ENCODE data around the gene PARD3. TPM values are rescaled to one million over a fixed set of nuclear protein-coding genes. Genes with fewer than 3 reads are reported as not detected.

PARD3 gene
- total RNA-seq, 1 donor from 2014 or later = 34.1 TPM

GRCh38 chr10:34151481-34151880 is 663.6 kb downstream of the PARD3 start:
- intact Hi-C loops (cut with DNase I) = no loop called here
- TF ChIP-seq CTCF (IDR thresholded peaks at IDR 0.05) = no peak
- ATAC-seq = no peak
- no peak for DNase-seq
- Histone ChIP-seq H3K4me1 (no peaks in the 10 kb centered on the region), H3K36me3 (no peaks in the 10 kb centered on the region), H3K4me3 (no peak overlapping the region), H3K27me3 (ENCODE audit: low read depth) (no peaks in the 10 kb centered on the region), H3K9me3 (no peaks in the 10 kb centered on the region), H3K27ac (no peak overlapping the region)

- no peak for ATAC-seq
- Histone ChIP-seq H3K9me3 (no peaks in the 10 kb centered on the region), H3K27ac (no peak overlapping the region), H3K27me3 (ENCODE audit: low read depth) (no peaks in the 10 kb centered on the region), H3K4me1 (no peaks in the 10 kb centered on the region), H3K36me3 (no peaks in the 10 kb centered on the region), H3K4me3 (no peak overlapping the region)
- DNase-seq = no peak
- intact Hi-C loops (cut with DNase I) = no loop called here
- no peak for TF ChIP-seq CTCF (IDR thresholded peaks at IDR 0.05)
These were observed 665.0 kb downstream of the PARD3 start for GRCh38 chr10:34150103-34150502.

- TF ChIP-seq CTCF (IDR thresholded peaks at IDR 0.05) = no peak
- intact Hi-C loops (cut with DNase I) = no loop called here
- DNase-seq = no peak
- H3K27ac ChIP-seq = no peak overlapping the region
- no peaks in the 10 kb centered on the region for H3K4me1 ChIP-seq
- no peak overlapping the region for H3K4me3 ChIP-seq
- no peaks in the 10 kb centered on the region for H3K36me3 ChIP-seq
- ATAC-seq = no peak
- no peaks in the 10 kb centered on the region for H3K9me3 ChIP-seq
- no peaks in the 10 kb centered on the region for H3K27me3 ChIP-seq (ENCODE audit: low read depth)
These were observed 666.8 kb downstream of the PARD3 start for GRCh38 chr10:34148305-34148657.

GRCh38 chr10:34147641-34148304 is 667.3 kb downstream of the PARD3 start:
- ATAC-seq (no peak), DNase-seq (no peak)
- no peaks in the 10 kb centered on the region for H3K36me3 ChIP-seq
- H3K4me1 ChIP-seq = no peaks in the 10 kb centered on the region
- no peaks in the 10 kb centered on the region for H3K27me3 ChIP-seq (ENCODE audit: low read depth)
- intact Hi-C loops (cut with DNase I) = no loop called here
- H3K27ac ChIP-seq = no peak overlapping the region
- TF ChIP-seq CTCF (IDR thresholded peaks at IDR 0.05) = no peak
- H3K9me3 ChIP-seq = no peaks in the 10 kb centered on the region
- no peak overlapping the region for H3K4me3 ChIP-seq

GRCh38 chr10:34145715-34146114 is 669.4 kb downstream of the PARD3 start:
- Histone ChIP-seq H3K36me3 (no peaks in the 10 kb centered on the region), H3K27me3 (ENCODE audit: low read depth) (no peaks in the 10 kb centered on the region), H3K4me1 (no peaks in the 10 kb centered on the region), H3K4me3 (no peak overlapping the region), H3K27ac (no peak overlapping the region), H3K9me3 (no peaks in the 10 kb centered on the region)
- no peak for DNase-seq
- TF ChIP-seq CTCF (IDR thresholded peaks at IDR 0.05) = no peak
- intact Hi-C loops (cut with DNase I) = no loop called here
- no peak for ATAC-seq

Data from lower lobe of right lung (tissue), 2 donors.